HCT116 (cell line): ENCODE results near the gene FTSJ1. TPM values are rescaled to one million over a fixed set of nuclear protein-coding genes. Genes with fewer than 3 reads are reported as not detected.

Experiments
- ATAC-seq: fragments of 200-7000 bp; cut with Tn5 transposase; 2 replicates; pipeline ENCODE4 v1.9.1; 2020; ENCODE audit warnings: mild to moderate bottlenecking, moderate library complexity
- BruUV-seq: library from RNA; stranded (reverse); fragments of 400-500 nt; replicated peaks from 2 replicates; lab custom pipeline; 2021; lab: Mats Ljungman, UMichigan
- CTCF ChIA-PET: fragments of 300-600 bp; sonication (Branson Sonifier 250); formaldehyde crosslinking; loops from one replicate; lab custom pipeline; 2021; ENCODE audit warnings: antibody characterized with exemption; lab: Charles Lee
- POLR2A ChIA-PET: fragments of 300-600, 350-600 bp; sonication (Branson Sonifier 250); formaldehyde crosslinking; loops from one replicate; lab custom pipeline; 2021; ENCODE audit warnings: antibody characterized with exemption; lab: Charles Lee
- RAD21 ChIA-PET, 2 experiments: fragments of 300-600 bp; sonication (Branson Sonifier 250); formaldehyde crosslinking; loops; one replicate each; lab custom pipeline; 2023; ENCODE audit warnings: low total read pairs in 2 of 2; ENCODE audit not compliant: uncharacterized antibody in 2 of 2, unreplicated experiment in 2 of 2, low non-redundant PET in 1 of 2; lab: Charles Lee
- DNase-seq: peaks from one replicate; pipeline ENCODE4 v3.0.0-alpha.2; 2010; ENCODE audit warnings: low read depth, low spot score
- H2AFZ ChIP-seq: fragments of 200-600 bp; shearing (Covaris generic), sonication (generic); 2 replicates; pipeline ENCODE4 v1.6.1; 2017; ENCODE audit warnings: low read depth, mixed run types, mixed read lengths, antibody characterized with exemption, low read length; ENCODE audit not compliant: poor library complexity, severe bottlenecking
- H3K27ac ChIP-seq: 2 replicates; pipeline ENCODE4 v1.5.1; 2012; ENCODE audit warnings: low read depth, low read length
- H3K27me3 ChIP-seq: fragments of 200-600 bp; sonication (generic); 2 replicates; pipeline ENCODE4 v1.6.1; 2016; ENCODE audit warnings: mixed run types, low read length, mixed read lengths; ENCODE audit not compliant: insufficient read depth
- H3K36me3 ChIP-seq, 2 experiments: fragments of 200-500 bp in 1 of 2; fragments of 200-600 bp in 1 of 2; sonication (Bioruptor generic) in 1 of 2; sonication (generic) in 1 of 2; 2 replicates each; pipeline versions ENCODE4 v1.5.1 to v1.6.1; 2014 to 2016; ENCODE audit warnings: low read length in 2 of 2, inconsistent platforms in 1 of 2, mixed read lengths in 1 of 2, mixed run types in 1 of 2; ENCODE audit not compliant: insufficient read depth in 2 of 2, control insufficient read depth in 1 of 2
- H3K4me1 ChIP-seq, 2 experiments: fragments of 200-600 bp in 1 of 2; sonication (generic) in 1 of 2; 2 replicates each; pipeline versions ENCODE4 v1.5.1 to v1.6.1; 2012 to 2017; ENCODE audit warnings: low read length in 2 of 2, inconsistent platforms in 1 of 2, mild to moderate bottlenecking in 1 of 2, mixed read lengths in 1 of 2, mixed run types in 1 of 2, moderate library complexity in 1 of 2; ENCODE audit not compliant: insufficient read depth in 2 of 2, control insufficient read depth in 1 of 2
- H3K4me2 ChIP-seq: fragments of 200-600 bp; sonication (generic); 2 replicates; pipeline ENCODE4 v1.6.1; 2017; ENCODE audit warnings: mixed run types, low read length, mixed read lengths
- H3K4me3 ChIP-seq, 2 experiments: fragments of 200-600 bp in 1 of 2; sonication (generic) in 1 of 2; replicated peaks in 1 of 2; 2 replicates each; pipeline ENCODE4 v1.5.1; 2011 to 2016; ENCODE audit warnings: low read length in 2 of 2, control low read depth in 1 of 2, low read depth in 1 of 2, mild to moderate bottlenecking in 1 of 2, mixed read lengths in 1 of 2, mixed run types in 1 of 2
- H3K79me2 ChIP-seq: fragments of 200-600 bp; sonication (generic); 2 replicates; pipeline ENCODE4 v1.6.1; 2017; ENCODE audit warnings: mild to moderate bottlenecking, mixed run types, low read length, moderate library complexity, mixed read lengths; ENCODE audit not compliant: insufficient read depth
- H3K9ac ChIP-seq: fragments of 200-600 bp; sonication (generic); 2 replicates; pipeline ENCODE4 v1.6.1; 2016; ENCODE audit warnings: low read length, mixed read lengths
- H3K9me2 ChIP-seq: fragments of 200-600 bp; sonication (generic), shearing (Covaris generic); 2 replicates; pipeline ENCODE4 v1.6.1; 2017; ENCODE audit warnings: mixed run types, mild to moderate bottlenecking, moderate library complexity; ENCODE audit not compliant: insufficient read depth
- H3K9me3 ChIP-seq, 2 experiments: fragments of 200-500 bp in 1 of 2; fragments of 200-600 bp in 1 of 2; sonication (Bioruptor generic) in 1 of 2; sonication (generic) in 1 of 2; 2 replicates each; pipeline ENCODE4 v1.6.1; 2014 to 2017; ENCODE audit warnings: low read length in 2 of 2, mixed read lengths in 2 of 2, inconsistent platforms in 1 of 2, low read depth in 1 of 2, mild to moderate bottlenecking in 1 of 2, mixed run types in 1 of 2, moderate library complexity in 1 of 2; ENCODE audit not compliant: control insufficient read depth in 1 of 2, insufficient read depth in 1 of 2
- H4K20me1 ChIP-seq: fragments of 200-600 bp; sonication (generic), shearing (Covaris generic); 2 replicates; pipeline ENCODE4 v1.6.1; 2017; ENCODE audit warnings: mixed run types, mild to moderate bottlenecking, moderate library complexity; ENCODE audit not compliant: insufficient read depth
- CBX3 ChIP-seq: IDR thresholded peaks from 2 replicates; pipeline ENCODE4 v1.6.1; 2012; ENCODE audit warnings: low read depth
- JUND ChIP-seq: IDR thresholded peaks from 2 replicates; pipeline ENCODE4 v1.6.1; 2012
- YY1 ChIP-seq: IDR thresholded peaks from 2 replicates; pipeline ENCODE4 v1.6.1; 2011; ENCODE audit warnings: low read length, low read depth, moderate library complexity, mild to moderate bottlenecking; ENCODE audit not compliant: insufficient replicate concordance; ENCODE audit errors: extremely low read depth
- ZFX ChIP-seq: fragments of 450-650 bp; IDR thresholded peaks from 2 replicates; pipeline ENCODE4 v1.6.1; 2017
- intact Hi-C: fragments of 100-400 bp; cut with micrococcal nuclease; formaldehyde crosslinking; loops from 2 replicates; pipeline ENCODE4 v1.10.0; 2022
- total RNA-seq: library from RNA; stranded (reverse); gene quantifications from one replicate; pipeline ENCODE4 v1.2.1, GENCODE V29; 2021; ENCODE audit not compliant: unreplicated experiment
- TF ChIP-seq, protein P1 (sequence below): IDR thresholded peaks from 2 replicates; pipeline ENCODE4 v1.6.1; 2011; ENCODE audit warnings: mild to moderate bottlenecking, low read length, moderate library complexity; ENCODE audit not compliant: insufficient replicate concordance; ENCODE audit errors: extremely low read depth
- TF ChIP-seq, protein P2 (sequence below), 3 experiments: fragments of 200-600 bp in 1 of 3; sonication (generic) in 1 of 3; IDR thresholded peaks in 2 of 3; conservative IDR thresholded peaks in 1 of 3; 2 replicates each; pipeline ENCODE4 v1.5.1; 2012 to 2017; ENCODE audit warnings: low read depth in 2 of 3, low read length in 2 of 3, antibody characterized with exemption in 1 of 3, borderline replicate concordance in 1 of 3, control low read depth in 1 of 3, mild to moderate bottlenecking in 1 of 3, mixed read lengths in 1 of 3, mixed run types in 1 of 3, moderate library complexity in 1 of 3; ENCODE audit not compliant: insufficient read depth in 1 of 3
- TF ChIP-seq, protein P3 (sequence below): IDR thresholded peaks from 2 replicates; pipeline ENCODE4 v1.6.1; 2012

Gene FTSJ1
- total RNA-seq, 1 experiment from 2014 or later = 64.9 TPM

DNA sequence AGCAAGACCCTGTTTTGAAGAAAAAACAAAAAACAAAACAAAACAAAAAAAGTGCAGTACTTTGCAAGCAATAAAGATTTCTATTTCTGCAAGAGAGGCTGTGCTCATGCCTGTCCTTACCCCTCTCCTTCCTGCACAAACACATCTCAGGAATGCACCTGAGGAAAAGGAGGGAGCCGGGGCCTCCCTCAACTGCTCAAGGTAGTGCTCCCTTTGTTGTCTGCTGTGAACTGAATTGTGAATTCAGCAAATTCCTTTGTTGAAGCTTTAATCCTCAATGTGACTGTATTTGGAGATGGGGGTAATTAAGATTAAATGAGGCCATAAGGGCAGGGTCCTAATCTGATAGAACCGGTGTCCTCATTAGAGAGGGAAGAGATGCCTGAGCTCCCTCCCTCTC lies 13.9 kb downstream of the FTSJ1 start:
- no peaks in the 10 kb centered on the region for H3K27me3 ChIP-seq
- intact Hi-C loops = loop anchor here (5.0 to 10.0 kb wide), 4 partner anchors 408 to 925 kb away; partner anchors contain the start of gene ARAF
- DNase-seq = no peak
- no peak overlapping the region for H3K4me3 ChIP-seq
- H3K9me2 ChIP-seq = no peaks in the 10 kb centered on the region
- peaks cover 6 to 60% of the 10 kb centered on the region in 2 experiments; a peak in 3 of 4 replicates for H3K4me1 ChIP-seq
- no peaks in the 10 kb centered on the region for H3K9me3 ChIP-seq
- H3K9ac ChIP-seq = no peak overlapping the region
- no peak overlapping the region for H2AFZ ChIP-seq
- TF ChIP-seq CBX3 (no peak), JUND (no peak), YY1 (no peak), ZFX (no peak)
- TF ChIP-seq, protein P1, sequence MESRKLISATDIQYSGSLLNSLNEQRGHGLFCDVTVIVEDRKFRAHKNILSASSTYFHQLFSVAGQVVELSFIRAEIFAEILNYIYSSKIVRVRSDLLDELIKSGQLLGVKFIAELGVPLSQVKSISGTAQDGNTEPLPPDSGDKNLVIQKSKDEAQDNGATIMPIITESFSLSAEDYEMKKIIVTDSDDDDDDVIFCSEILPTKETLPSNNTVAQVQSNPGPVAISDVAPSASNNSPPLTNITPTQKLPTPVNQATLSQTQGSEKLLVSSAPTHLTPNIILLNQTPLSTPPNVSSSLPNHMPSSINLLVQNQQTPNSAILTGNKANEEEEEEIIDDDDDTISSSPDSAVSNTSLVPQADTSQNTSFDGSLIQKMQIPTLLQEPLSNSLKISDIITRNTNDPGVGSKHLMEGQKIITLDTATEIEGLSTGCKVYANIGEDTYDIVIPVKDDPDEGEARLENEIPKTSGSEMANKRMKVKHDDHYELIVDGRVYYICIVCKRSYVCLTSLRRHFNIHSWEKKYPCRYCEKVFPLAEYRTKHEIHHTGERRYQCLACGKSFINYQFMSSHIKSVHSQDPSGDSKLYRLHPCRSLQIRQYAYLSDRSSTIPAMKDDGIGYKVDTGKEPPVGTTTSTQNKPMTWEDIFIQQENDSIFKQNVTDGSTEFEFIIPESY = no peak
- TF ChIP-seq, protein P2, sequence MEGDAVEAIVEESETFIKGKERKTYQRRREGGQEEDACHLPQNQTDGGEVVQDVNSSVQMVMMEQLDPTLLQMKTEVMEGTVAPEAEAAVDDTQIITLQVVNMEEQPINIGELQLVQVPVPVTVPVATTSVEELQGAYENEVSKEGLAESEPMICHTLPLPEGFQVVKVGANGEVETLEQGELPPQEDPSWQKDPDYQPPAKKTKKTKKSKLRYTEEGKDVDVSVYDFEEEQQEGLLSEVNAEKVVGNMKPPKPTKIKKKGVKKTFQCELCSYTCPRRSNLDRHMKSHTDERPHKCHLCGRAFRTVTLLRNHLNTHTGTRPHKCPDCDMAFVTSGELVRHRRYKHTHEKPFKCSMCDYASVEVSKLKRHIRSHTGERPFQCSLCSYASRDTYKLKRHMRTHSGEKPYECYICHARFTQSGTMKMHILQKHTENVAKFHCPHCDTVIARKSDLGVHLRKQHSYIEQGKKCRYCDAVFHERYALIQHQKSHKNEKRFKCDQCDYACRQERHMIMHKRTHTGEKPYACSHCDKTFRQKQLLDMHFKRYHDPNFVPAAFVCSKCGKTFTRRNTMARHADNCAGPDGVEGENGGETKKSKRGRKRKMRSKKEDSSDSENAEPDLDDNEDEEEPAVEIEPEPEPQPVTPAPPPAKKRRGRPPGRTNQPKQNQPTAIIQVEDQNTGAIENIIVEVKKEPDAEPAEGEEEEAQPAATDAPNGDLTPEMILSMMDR (IDR thresholded peaks at IDR 0.05 in 2 of 3, conservative IDR thresholded peaks at IDR 0.05 in 1 of 3; ENCODE audit: borderline replicate concordance in 1 of 3, insufficient read depth in 1 of 3, low read depth in 2 of 3, low read length in 2 of 3) = no peak
- TF ChIP-seq, protein P3, sequence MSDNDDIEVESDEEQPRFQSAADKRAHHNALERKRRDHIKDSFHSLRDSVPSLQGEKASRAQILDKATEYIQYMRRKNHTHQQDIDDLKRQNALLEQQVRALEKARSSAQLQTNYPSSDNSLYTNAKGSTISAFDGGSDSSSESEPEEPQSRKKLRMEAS = no peak
- ATAC-seq = no peak
- no peak overlapping the region for H3K4me2 ChIP-seq
- CTCF ChIA-PET = no interaction called here
- RAD21 ChIA-PET = no interaction called here
- no TSS peak for BruUV-seq
- no peaks in the 10 kb centered on the region; a peak in 1 of 4 replicates for H3K36me3 ChIP-seq
- POLR2A ChIA-PET = no interaction called here
- no peak overlapping the region for H3K27ac ChIP-seq
- H4K20me1 ChIP-seq = no peaks in the 10 kb centered on the region
- H3K79me2 ChIP-seq = no peaks in the 10 kb centered on the region
